ENCODE results near the gene SERGEF. TPM values are rescaled to one million over a fixed set of nuclear protein-coding genes. Genes with fewer than 3 reads are reported as not detected.

Gene SERGEF
- total and polyA plus RNA-seq, 2 experiments from 2014 or later, result 29.8 to 64.0 TPM

DNA sequence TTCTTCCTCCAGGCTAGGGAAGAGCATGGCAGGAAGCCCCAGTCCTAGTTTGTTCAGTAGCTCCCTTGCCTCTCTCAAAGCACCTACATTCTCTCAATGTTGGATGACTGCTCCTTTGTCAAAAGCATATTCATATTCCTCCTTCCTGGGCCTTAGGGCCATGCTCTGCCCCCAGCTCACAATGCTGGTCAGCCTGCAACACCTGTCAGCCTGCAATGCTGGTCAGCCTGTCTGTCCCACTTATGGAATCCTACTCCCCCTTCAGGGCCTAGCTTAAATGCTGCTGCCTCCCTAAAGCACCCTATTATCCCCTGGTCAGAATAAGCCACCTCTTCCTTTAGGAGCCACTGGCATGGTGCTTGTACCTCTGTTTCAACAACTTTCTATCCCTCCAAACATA is 45.2 kb downstream of the SERGEF start:
- H3K4me1 ChIP-seq (ENCODE audit: low read depth), result no peaks in the 10 kb centered on the region
- TF ChIP-seq, protein P1, sequence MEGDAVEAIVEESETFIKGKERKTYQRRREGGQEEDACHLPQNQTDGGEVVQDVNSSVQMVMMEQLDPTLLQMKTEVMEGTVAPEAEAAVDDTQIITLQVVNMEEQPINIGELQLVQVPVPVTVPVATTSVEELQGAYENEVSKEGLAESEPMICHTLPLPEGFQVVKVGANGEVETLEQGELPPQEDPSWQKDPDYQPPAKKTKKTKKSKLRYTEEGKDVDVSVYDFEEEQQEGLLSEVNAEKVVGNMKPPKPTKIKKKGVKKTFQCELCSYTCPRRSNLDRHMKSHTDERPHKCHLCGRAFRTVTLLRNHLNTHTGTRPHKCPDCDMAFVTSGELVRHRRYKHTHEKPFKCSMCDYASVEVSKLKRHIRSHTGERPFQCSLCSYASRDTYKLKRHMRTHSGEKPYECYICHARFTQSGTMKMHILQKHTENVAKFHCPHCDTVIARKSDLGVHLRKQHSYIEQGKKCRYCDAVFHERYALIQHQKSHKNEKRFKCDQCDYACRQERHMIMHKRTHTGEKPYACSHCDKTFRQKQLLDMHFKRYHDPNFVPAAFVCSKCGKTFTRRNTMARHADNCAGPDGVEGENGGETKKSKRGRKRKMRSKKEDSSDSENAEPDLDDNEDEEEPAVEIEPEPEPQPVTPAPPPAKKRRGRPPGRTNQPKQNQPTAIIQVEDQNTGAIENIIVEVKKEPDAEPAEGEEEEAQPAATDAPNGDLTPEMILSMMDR (IDR thresholded peaks at IDR 0.05; ENCODE audit: low read depth, low read length), result no peak
- no peaks in the 10 kb centered on the region for H3K9me3 ChIP-seq (ENCODE audit: low read depth)
- H3K27ac ChIP-seq, result no peak overlapping the region
- no peak overlapping the region for H3K4me3 ChIP-seq
- no peak for DNase-seq (ENCODE audit: low read depth in 1 of 2, low spot score in 1 of 2)
- no peaks in the 10 kb centered on the region for H3K27me3 ChIP-seq
- peaks cover 3% of the 10 kb centered on the region for H3K36me3 ChIP-seq

DNA sequence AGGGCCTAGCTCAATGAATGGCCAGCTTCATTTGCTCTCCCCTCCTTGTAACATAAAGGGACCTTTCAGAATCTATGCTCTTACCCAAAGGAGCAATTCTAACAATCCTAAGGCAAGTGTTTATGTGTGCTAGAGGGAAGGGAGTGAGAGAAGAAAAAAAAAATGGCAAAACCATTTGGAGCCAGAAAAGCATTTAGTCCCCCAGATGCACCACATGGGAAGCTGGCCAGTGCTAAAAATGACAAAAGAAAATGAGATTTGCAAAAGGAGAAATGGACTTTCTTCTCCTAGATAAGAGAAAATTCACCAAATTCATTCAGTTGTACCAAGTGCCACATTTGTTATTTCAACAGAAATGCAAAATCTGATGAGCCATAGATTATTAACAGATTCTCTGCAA is 52.8 kb downstream of the SERGEF start:
- Histone ChIP-seq H3K27me3 (no peaks in the 10 kb centered on the region), H3K9me3 (ENCODE audit: low read depth) (no peaks in the 10 kb centered on the region), H3K4me3 (no peak overlapping the region), H3K4me1 (ENCODE audit: low read depth) (no peaks in the 10 kb centered on the region), H3K36me3 (peaks cover 5% of the 10 kb centered on the region), H3K27ac (no peak overlapping the region)
- DNase-seq (ENCODE audit: low read depth in 1 of 2, low spot score in 1 of 2), result no peak
- TF ChIP-seq, protein P1 (IDR thresholded peaks at IDR 0.05; ENCODE audit: low read depth, low read length), result no peak

DNA sequence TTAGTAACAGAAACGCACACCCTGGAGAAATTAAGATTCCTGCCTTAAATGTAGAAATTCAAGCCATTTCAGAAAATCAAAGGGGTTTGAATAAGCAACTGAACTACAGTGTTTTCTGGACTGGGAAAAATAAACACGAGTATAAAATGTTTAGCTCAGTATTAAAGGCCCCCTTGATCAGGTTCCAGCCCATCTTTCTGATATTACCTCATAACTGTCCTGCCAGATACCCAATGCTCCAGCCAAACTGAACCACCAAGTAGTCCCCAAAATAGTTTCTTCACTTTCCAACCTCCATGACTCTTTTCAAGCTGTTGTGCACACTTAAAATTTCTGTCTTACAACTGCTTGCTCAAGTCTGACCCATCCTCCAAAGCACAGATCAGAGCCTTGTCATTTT is 54.4 kb downstream of the SERGEF start:
- Histone ChIP-seq H3K27ac (no peak overlapping the region), H3K27me3 (no peaks in the 10 kb centered on the region), H3K9me3 (ENCODE audit: low read depth) (no peaks in the 10 kb centered on the region), H3K4me1 (ENCODE audit: low read depth) (peaks cover 13% of the 10 kb centered on the region), H3K36me3 (peaks cover 5% of the 10 kb centered on the region), H3K4me3 (no peak overlapping the region)
- DNase-seq (ENCODE audit: low read depth in 1 of 2, low spot score in 1 of 2), result no peak
- TF ChIP-seq, protein P1 (IDR thresholded peaks at IDR 0.05; ENCODE audit: low read depth, low read length), result no peak

DNA sequence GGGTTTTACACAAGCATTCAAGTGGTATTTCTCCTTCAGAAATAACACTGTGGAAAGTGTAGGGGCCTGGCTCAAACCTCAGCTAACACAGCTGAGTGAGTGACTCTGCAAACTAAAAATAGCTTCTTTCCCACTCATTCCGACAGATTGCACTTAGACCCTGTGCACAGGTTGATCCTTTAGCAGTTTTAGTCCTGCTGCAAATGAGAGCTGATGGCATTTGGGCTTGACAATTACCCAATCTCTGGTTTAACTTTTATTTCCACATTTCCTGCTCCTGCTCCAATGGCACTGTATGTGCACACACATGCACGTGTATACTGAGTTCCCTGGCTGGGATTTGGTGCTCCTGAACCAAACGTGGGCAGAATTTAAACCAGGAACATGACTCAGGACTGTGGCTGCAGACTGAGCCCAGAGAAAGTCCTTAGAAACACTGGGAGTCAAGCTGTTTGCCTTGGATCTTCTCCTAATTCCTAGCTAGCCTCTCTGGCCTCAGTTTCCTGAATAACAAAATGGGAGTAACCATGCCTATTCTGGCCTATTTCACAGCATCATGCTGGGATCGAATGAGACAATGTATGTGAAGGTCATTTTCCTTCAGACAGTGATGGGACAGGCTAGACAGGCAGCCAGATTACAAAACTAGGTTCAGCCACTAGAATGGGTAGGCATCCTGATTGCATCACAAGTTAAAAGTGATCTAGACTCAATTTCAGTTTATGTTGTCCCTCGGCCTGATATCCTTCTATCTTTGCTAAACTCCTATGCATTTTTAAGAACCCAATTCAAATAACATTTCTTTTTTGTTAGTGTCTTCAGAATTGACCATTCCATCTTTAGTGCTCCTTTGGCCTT is 58.2 kb downstream of the SERGEF start:
- DNase-seq (ENCODE audit: low read depth in 1 of 2, low spot score in 1 of 2), result peak; percentile 3 to 82
- Histone ChIP-seq H3K27ac (peak overlapping the region; percentile 89), H3K36me3 (peaks cover 2% of the 10 kb centered on the region)

DNA sequence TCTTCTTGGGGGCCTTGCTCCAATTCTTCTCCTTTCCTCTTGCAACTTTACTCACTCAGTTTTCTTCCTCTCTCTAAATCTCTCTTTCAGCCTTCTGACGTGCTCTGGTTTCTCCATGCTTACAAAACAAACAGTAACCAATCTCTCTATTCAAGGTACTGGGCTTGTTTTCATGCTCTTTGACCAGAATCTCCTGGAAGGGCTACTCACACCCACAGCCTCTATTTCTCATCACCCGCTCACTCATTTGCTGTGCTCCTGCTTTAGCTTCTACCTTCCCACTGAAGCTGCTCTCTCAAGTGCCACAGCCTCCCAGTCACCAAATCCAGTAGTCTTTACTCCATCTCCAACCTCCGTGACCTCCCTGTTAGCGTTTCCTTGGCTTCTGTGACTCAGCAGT is 60.4 kb downstream of the SERGEF start:
- Histone ChIP-seq H3K27me3 (no peaks in the 10 kb centered on the region), H3K9me3 (ENCODE audit: low read depth) (no peaks in the 10 kb centered on the region), H3K4me3 (no peak overlapping the region), H3K4me1 (ENCODE audit: low read depth) (peaks cover 23% of the 10 kb centered on the region), H3K27ac (peak overlapping the region; percentile 89), H3K36me3 (no peaks in the 10 kb centered on the region)
- TF ChIP-seq, protein P1 (IDR thresholded peaks at IDR 0.05; ENCODE audit: low read depth, low read length), result no peak
- no peak for DNase-seq (ENCODE audit: low read depth in 1 of 2, low spot score in 1 of 2)

More for the DNA sequence above, 58.2 kb downstream of the SERGEF start:
- no peak overlapping the region for H3K4me3 ChIP-seq
- TF ChIP-seq, protein P1 (IDR thresholded peaks at IDR 0.05; ENCODE audit: low read depth, low read length), result no peak
- no peaks in the 10 kb centered on the region for H3K27me3 ChIP-seq
- H3K4me1 ChIP-seq (ENCODE audit: low read depth), result peaks cover 23% of the 10 kb centered on the region
- no peaks in the 10 kb centered on the region for H3K9me3 ChIP-seq (ENCODE audit: low read depth)

Measured in cardiac muscle cell (in vitro differentiated cells and primary cell).